Measurements from ENCODE around the gene NDOR1.
A peak's percentile ranks its signal among the peaks of the same experiment; 100 is the strongest.

The NDOR1 gene

GRCh38 chr9:137221506-137222111 lies 16.1 kb downstream of the NDOR1 start:
- FAIRE-seq, result no peak

- FAIRE-seq, result no peak
Measured at GRCh38 chr9:137222190-137223077, 16.9 kb downstream of the NDOR1 start, which contains the start of gene RNF208. RNF208 (minus strand) TSS chr9:137222240; CDS start chr9:137221212, 1,028 bp downstream.

- peak; percentile 67 for FAIRE-seq
Measured at GRCh38 chr9:137223078-137223970, 17.8 kb downstream of the NDOR1 start.

- FAIRE-seq, result no peak
Measured at GRCh38 chr9:137224830-137225694, 19.6 kb downstream of the NDOR1 start, which contains the start of gene CYSRT1. CYSRT1 (plus strand) TSS chr9:137225174; CDS start chr9:137225622, 448 bp downstream.

GRCh38 chr9:137225699-137226331 lies 20.3 kb downstream of the NDOR1 start:
- no peak for FAIRE-seq

GRCh38 chr9:137226338-137227053 lies 21.0 kb downstream of the NDOR1 start:
- no peak for FAIRE-seq

GRCh38 chr9:137227054-137227852 lies 21.8 kb downstream of the NDOR1 start, which contains the start of gene RNF224:
RNF224 (plus strand) TSS chr9:137227502; CDS start chr9:137228336, 834 bp downstream.
- no peak for FAIRE-seq

- FAIRE-seq, result no peak
Measured at GRCh38 chr9:137227853-137228505, 22.5 kb downstream of the NDOR1 start.

GRCh38 chr9:137228506-137228967 lies 23.0 kb downstream of the NDOR1 start:
- FAIRE-seq, result no peak

- no peak for FAIRE-seq
Measured at GRCh38 chr9:137228968-137229896, 23.7 kb downstream of the NDOR1 start.

GRCh38 chr9:137229903-137230704 lies 24.6 kb downstream of the NDOR1 start:
- no peak for FAIRE-seq

- FAIRE-seq, result no peak
Measured at GRCh38 chr9:137230705-137231371, 25.3 kb downstream of the NDOR1 start, which contains the start of gene SLC34A3. SLC34A3 (plus strand) TSS chr9:137230901; CDS start chr9:137231703, 802 bp downstream.

GRCh38 chr9:137231372-137232039 lies 26.0 kb downstream of the NDOR1 start:
- no peak for FAIRE-seq

GRCh38 chr9:137232101-137232500 lies 26.6 kb downstream of the NDOR1 start:
- FAIRE-seq, result no peak

- no peak for FAIRE-seq
Measured at GRCh38 chr9:137232510-137232909, 27.0 kb downstream of the NDOR1 start.

Measured in endometrium (tissue), 2 donors.